ENCODE data around the gene NSMCE1. TPM values are rescaled to one million over a fixed set of nuclear protein-coding genes. Genes with fewer than 3 reads are reported as not detected.

NSMCE1 gene
- total and polyA plus RNA-seq, 10 donors = 18.4 to 79.0 (median 36.7) TPM

DNA sequence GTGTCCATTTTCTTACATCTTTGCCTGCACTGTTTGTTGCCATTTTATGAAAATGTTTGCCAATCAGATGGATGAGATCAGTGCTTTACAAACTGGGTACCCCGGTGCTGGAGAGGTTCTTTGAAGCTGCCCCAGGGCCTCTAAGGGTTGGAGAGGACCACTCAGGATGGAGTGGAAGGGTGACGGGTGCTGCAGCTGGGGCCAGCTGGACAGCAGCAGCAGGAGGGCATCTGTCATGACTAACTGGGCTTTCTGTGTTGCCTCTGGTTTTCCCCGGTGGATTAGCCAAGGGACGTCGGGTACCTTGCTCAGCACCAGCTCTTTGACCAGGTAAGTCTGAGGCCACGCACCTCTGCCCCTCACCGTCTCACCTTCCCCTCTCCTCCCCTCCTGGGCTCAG lies 52.9 kb downstream of the NSMCE1 start:
- WGBS, 5 donors = 88 to 97% (median 93%) methylated on average over 6 to 7 of the region's 7 CpGs
- no peaks in the 10 kb centered on the region for H3K9me3 ChIP-seq
- H3K36me3 ChIP-seq = peaks cover 0 to 98% (median 58%) of the 10 kb centered on the region in 6 donors
- intact Hi-C loops (cut with DNase I; ENCODE audit: low total_unique reads) = no loop called here
- H3K4me1 ChIP-seq = no peaks in the 10 kb centered on the region
- DNase-seq = no peak
- no peak overlapping the region for H3K4me3 ChIP-seq
- H3K27me3 ChIP-seq (replicated peaks in 1 of 7) = no peaks in the 10 kb centered on the region
- TF ChIP-seq, protein P1, sequence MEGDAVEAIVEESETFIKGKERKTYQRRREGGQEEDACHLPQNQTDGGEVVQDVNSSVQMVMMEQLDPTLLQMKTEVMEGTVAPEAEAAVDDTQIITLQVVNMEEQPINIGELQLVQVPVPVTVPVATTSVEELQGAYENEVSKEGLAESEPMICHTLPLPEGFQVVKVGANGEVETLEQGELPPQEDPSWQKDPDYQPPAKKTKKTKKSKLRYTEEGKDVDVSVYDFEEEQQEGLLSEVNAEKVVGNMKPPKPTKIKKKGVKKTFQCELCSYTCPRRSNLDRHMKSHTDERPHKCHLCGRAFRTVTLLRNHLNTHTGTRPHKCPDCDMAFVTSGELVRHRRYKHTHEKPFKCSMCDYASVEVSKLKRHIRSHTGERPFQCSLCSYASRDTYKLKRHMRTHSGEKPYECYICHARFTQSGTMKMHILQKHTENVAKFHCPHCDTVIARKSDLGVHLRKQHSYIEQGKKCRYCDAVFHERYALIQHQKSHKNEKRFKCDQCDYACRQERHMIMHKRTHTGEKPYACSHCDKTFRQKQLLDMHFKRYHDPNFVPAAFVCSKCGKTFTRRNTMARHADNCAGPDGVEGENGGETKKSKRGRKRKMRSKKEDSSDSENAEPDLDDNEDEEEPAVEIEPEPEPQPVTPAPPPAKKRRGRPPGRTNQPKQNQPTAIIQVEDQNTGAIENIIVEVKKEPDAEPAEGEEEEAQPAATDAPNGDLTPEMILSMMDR (IDR thresholded peaks at IDR 0.05 in 8 of 11, conservative IDR thresholded peaks at IDR 0.05 in 3 of 11) = no peak
- no peak for TF ChIP-seq POLR2A (IDR thresholded peaks at IDR 0.05)
- TF ChIP-seq POLR2AphosphoS5 (IDR thresholded peaks at IDR 0.05) = no peak
- H3K27ac ChIP-seq = no peak overlapping the region

DNA sequence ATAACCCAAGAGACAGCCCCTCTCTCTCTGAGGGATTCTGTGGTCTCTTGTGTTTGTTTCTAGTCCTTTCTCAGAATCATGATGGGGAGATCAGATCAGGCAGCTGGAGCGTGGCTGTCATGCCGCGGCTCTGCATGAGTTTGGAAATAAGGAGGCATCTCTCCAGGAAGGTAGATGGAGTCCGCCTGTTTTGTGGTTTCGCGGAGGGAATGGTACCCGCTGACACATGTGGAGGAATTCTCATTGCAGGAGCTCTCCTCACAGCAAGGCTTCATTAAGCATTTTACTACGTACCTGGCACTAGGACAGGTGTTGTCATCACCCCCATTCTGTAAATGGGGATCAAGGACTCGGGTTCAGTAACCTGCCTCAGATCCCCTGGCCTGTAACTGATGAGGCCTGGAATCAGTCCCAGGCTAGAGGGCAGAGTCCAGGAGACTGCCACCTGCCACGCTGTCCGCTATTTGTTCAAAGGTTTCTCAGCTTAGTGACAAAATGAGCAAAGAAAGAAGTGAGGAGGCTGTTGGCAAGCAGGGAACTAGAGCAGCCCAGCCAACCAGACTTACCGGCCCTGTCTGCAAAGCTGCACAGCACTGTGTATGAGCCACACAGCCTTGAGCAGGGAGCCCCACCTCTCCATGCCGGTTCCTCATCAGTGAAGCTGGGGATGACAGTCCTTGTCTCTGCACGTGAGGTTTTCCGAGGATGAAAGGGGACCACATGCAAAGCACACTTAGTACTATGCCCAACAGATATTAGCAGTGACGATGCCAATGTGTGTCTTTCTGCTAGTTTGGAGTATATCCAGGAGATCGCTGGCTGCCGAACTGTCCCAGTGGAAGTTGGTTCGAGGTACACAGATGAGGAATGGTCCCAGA lies 54.2 kb downstream of the NSMCE1 start:
- Histone ChIP-seq H3K36me3 (peaks cover 3 to 98% (median 63%) of the 10 kb centered on the region in 6 donors), H3K9me3 (no peaks in the 10 kb centered on the region), H3K27me3 (replicated peaks in 1 of 7) (no peaks in the 10 kb centered on the region), H3K4me3 (no peak overlapping the region), H3K27ac (no peak overlapping the region), H3K4me1 (no peaks in the 10 kb centered on the region)
- TF ChIP-seq POLR2A (IDR thresholded peaks at IDR 0.05) = no peak
- TF ChIP-seq, protein P1 (IDR thresholded peaks at IDR 0.05 in 8 of 11, conservative IDR thresholded peaks at IDR 0.05 in 3 of 11) = no peak
- TF ChIP-seq POLR2AphosphoS5 (IDR thresholded peaks at IDR 0.05) = no peak
- DNase-seq = peak; percentile 45
- intact Hi-C loops (cut with DNase I; ENCODE audit: low total_unique reads) = no loop called here
- 92 to 96% (median 96%) methylated on average over 19 of the region's 19 CpGs for WGBS, 5 donors

DNA sequence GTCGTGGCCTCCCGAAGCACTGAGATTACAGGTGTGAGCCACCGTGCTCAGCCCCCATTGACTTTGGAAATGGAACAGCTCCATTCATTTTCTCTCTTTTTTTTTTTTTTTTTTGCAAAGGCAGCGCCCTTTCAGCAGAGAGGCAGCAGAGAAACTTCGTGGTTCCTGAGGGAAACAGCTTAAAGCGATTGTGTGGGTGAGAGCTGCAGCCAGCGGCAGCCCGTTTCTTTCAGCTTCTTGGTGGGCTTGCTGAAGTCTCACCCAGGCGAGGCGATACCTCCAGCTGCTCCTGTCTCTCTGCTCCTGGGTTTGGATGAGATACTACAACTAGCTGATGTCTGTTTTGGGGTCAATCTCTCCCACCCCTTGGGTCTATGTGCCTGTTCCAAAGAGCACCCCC lies 57.5 kb downstream of the NSMCE1 start:
- H3K36me3 ChIP-seq = peaks cover 3 to 82% (median 46%) of the 10 kb centered on the region in 6 donors
- no peak for DNase-seq
- peaks cover 0 to 2% (median 0%) of the 10 kb centered on the region in 6 donors for H3K4me1 ChIP-seq
- no peaks in the 10 kb centered on the region for H3K27me3 ChIP-seq (replicated peaks in 1 of 7)
- no peak overlapping the region for H3K4me3 ChIP-seq
- 81 to 92% (median 88%) methylated on average over 10 of the region's 10 CpGs for WGBS, 5 donors
- no peak overlapping the region for H3K27ac ChIP-seq
- H3K9me3 ChIP-seq = no peaks in the 10 kb centered on the region
- TF ChIP-seq POLR2AphosphoS5 (IDR thresholded peaks at IDR 0.05) = no peak
- TF ChIP-seq, protein P1 (IDR thresholded peaks at IDR 0.05 in 8 of 11, conservative IDR thresholded peaks at IDR 0.05 in 3 of 11) = no peak
- no peak for TF ChIP-seq POLR2A (IDR thresholded peaks at IDR 0.05)
- intact Hi-C loops (cut with DNase I; ENCODE audit: low total_unique reads) = no loop called here

DNA sequence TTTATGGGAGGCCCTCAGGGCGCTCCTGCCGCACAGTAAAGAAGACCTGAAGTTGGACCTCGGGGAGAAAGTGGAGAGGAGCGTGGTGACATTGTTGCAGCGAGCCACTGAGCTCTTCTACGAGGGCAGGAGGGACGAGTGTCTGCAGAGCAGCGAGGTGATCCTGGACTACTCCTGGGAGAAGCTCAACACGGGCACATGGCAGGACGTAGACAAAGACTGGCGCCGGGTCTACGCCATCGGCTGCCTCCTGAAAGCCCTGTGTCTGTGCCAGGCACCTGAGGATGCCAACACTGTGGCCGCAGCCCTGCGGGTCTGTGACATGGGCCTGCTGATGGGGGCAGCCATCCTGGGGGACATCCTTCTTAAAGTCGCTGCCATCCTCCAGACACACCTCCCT lies 58.4 kb downstream of the NSMCE1 start:
- Histone ChIP-seq H3K4me1 (peaks cover 0 to 10% (median under 1%) of the 10 kb centered on the region in 6 donors), H3K36me3 (peaks cover 3 to 74% (median 37%) of the 10 kb centered on the region in 6 donors), H3K9me3 (no peaks in the 10 kb centered on the region), H3K27me3 (replicated peaks in 1 of 7) (no peaks in the 10 kb centered on the region), H3K4me3 (no peak overlapping the region), H3K27ac (no peak overlapping the region)
- intact Hi-C loops (cut with DNase I; ENCODE audit: low total_unique reads) = no loop called here
- TF ChIP-seq POLR2AphosphoS5 (IDR thresholded peaks at IDR 0.05) (no peak), POLR2A (IDR thresholded peaks at IDR 0.05) (no peak)
- TF ChIP-seq, protein P1 (IDR thresholded peaks at IDR 0.05 in 8 of 11, conservative IDR thresholded peaks at IDR 0.05 in 3 of 11) = no peak
- WGBS, 5 donors = 92 to 97% (median 96%) methylated on average over 14 to 17 of the region's 17 CpGs
- no peak for DNase-seq

Data from spleen (tissue), 11 donors.